ENCODE measurements around the gene CCDC191. TPM values are rescaled to one million over a fixed set of nuclear protein-coding genes. Genes with fewer than 3 reads are reported as not detected.

CCDC191 gene
- total RNA-seq, 2 experiments from 2014 or later = 2.4 to 3.0 TPM

GRCh38 chr3:114011059-114011797, 45.1 kb downstream of the CCDC191 start:
- H3K4me1 Mint-ChIP-seq (ENCODE audit: low read depth) = no peaks in the 10 kb centered on the region
- H3K4me3 Mint-ChIP-seq = no peak overlapping the region
- ChIA-PET POLR2A (no interaction called here), CTCF (interaction anchor here (0.9 kb wide), 1 partner anchor 45 kb away, joined by 3 read pairs; no protein-coding TSS in a partner anchor)
- ATAC-seq (no peak), DNase-seq (no peak)
- no peaks in the 10 kb centered on the region for H3K27me3 Mint-ChIP-seq (ENCODE audit: low read depth)
- H3K9me3 Mint-ChIP-seq (ENCODE audit: insufficient read depth) = no peaks in the 10 kb centered on the region
- no peaks in the 10 kb centered on the region for H3K36me3 Mint-ChIP-seq (ENCODE audit: low read depth)
- H3K27ac Mint-ChIP-seq = no peak overlapping the region

GRCh38 chr3:114005481-114005880, 50.8 kb downstream of the CCDC191 start:
- Mint-ChIP-seq H3K4me1 (ENCODE audit: low read depth) (no peaks in the 10 kb centered on the region), H3K4me3 (no peak overlapping the region), H3K27ac (no peak overlapping the region), H3K36me3 (ENCODE audit: low read depth) (no peaks in the 10 kb centered on the region), H3K9me3 (ENCODE audit: insufficient read depth) (peaks cover 4% of the 10 kb centered on the region), H3K27me3 (ENCODE audit: low read depth) (no peaks in the 10 kb centered on the region)
- CTCF ChIA-PET = no interaction called here
- DNase-seq = no peak
- ATAC-seq = no peak
- POLR2A ChIA-PET = no interaction called here

GRCh38 chr3:113985541-113985940, 70.8 kb downstream of the CCDC191 start:
- no peaks in the 10 kb centered on the region for H3K9me3 Mint-ChIP-seq (ENCODE audit: insufficient read depth)
- H3K27ac Mint-ChIP-seq = no peak overlapping the region
- H3K4me3 Mint-ChIP-seq = no peak overlapping the region
- ATAC-seq (peak; percentile 47), DNase-seq (no peak)
- POLR2A ChIA-PET = no interaction called here
- no peaks in the 10 kb centered on the region for H3K27me3 Mint-ChIP-seq (ENCODE audit: low read depth)
- CTCF ChIA-PET = no interaction called here
- peaks cover 4% of the 10 kb centered on the region for H3K4me1 Mint-ChIP-seq (ENCODE audit: low read depth)
- no peaks in the 10 kb centered on the region for H3K36me3 Mint-ChIP-seq (ENCODE audit: low read depth)

- peaks cover 4% of the 10 kb centered on the region for H3K4me1 Mint-ChIP-seq (ENCODE audit: low read depth)
- DNase-seq = no peak
- H3K9me3 Mint-ChIP-seq (ENCODE audit: insufficient read depth) = no peaks in the 10 kb centered on the region
- no peak overlapping the region for H3K27ac Mint-ChIP-seq
- no peak for ATAC-seq
- H3K36me3 Mint-ChIP-seq (ENCODE audit: low read depth) = no peaks in the 10 kb centered on the region
- ChIA-PET POLR2A (no interaction called here), CTCF (no interaction called here)
- H3K4me3 Mint-ChIP-seq = no peak overlapping the region
- H3K27me3 Mint-ChIP-seq (ENCODE audit: low read depth) = no peaks in the 10 kb centered on the region
Observed at GRCh38 chr3:113983544-113983943, 72.8 kb downstream of the CCDC191 start.

- no peaks in the 10 kb centered on the region for H3K36me3 Mint-ChIP-seq (ENCODE audit: low read depth)
- no peaks in the 10 kb centered on the region for H3K9me3 Mint-ChIP-seq (ENCODE audit: insufficient read depth)
- no peak overlapping the region for H3K27ac Mint-ChIP-seq
- ChIA-PET CTCF (interaction anchor here (1.2 kb wide), 1 partner anchor 20 kb away, joined by 3 read pairs; no protein-coding TSS in a partner anchor), POLR2A (no interaction called here)
- ATAC-seq (no peak), DNase-seq (no peak)
- H3K4me3 Mint-ChIP-seq = no peak overlapping the region
- no peaks in the 10 kb centered on the region for H3K27me3 Mint-ChIP-seq (ENCODE audit: low read depth)
- H3K4me1 Mint-ChIP-seq (ENCODE audit: low read depth) = peaks cover 4% of the 10 kb centered on the region
Observed at GRCh38 chr3:113981803-113982202, 74.5 kb downstream of the CCDC191 start.

GRCh38 chr3:113979916-113980315, 76.4 kb downstream of the CCDC191 start:
- CTCF ChIA-PET = no interaction called here
- H3K9me3 Mint-ChIP-seq (ENCODE audit: insufficient read depth) = peaks cover under 1% of the 10 kb centered on the region

GRCh38 chr3:113977822-113978221, 78.5 kb downstream of the CCDC191 start:
- CTCF ChIA-PET = no interaction called here
- ATAC-seq = no peak
- peaks cover 7% of the 10 kb centered on the region for H3K36me3 Mint-ChIP-seq (ENCODE audit: low read depth)
- POLR2A ChIA-PET = no interaction called here
- H3K9me3 Mint-ChIP-seq (ENCODE audit: insufficient read depth) = peaks cover 14% of the 10 kb centered on the region
- no peaks in the 10 kb centered on the region for H3K4me1 Mint-ChIP-seq (ENCODE audit: low read depth)
- no peak for DNase-seq
- H3K4me3 Mint-ChIP-seq = no peak overlapping the region
- no peaks in the 10 kb centered on the region for H3K27me3 Mint-ChIP-seq (ENCODE audit: low read depth)
- H3K27ac Mint-ChIP-seq = peak overlapping the region; percentile 3

More at GRCh38 chr3:113979916-113980315, 76.4 kb downstream of the CCDC191 start:
- Mint-ChIP-seq H3K27ac (no peak overlapping the region), H3K4me1 (ENCODE audit: low read depth) (no peaks in the 10 kb centered on the region), H3K4me3 (no peak overlapping the region), H3K27me3 (ENCODE audit: low read depth) (no peaks in the 10 kb centered on the region), H3K36me3 (ENCODE audit: low read depth) (no peaks in the 10 kb centered on the region)
- POLR2A ChIA-PET = no interaction called here
- no peak for DNase-seq
- ATAC-seq = no peak

GRCh38 chr3:113968986-113969385, 87.3 kb downstream of the CCDC191 start:
- no peak for DNase-seq
- no peak overlapping the region for H3K27ac Mint-ChIP-seq
- no peak overlapping the region for H3K4me3 Mint-ChIP-seq
- peaks cover 8% of the 10 kb centered on the region for H3K4me1 Mint-ChIP-seq (ENCODE audit: low read depth)
- ATAC-seq = no peak
- H3K36me3 Mint-ChIP-seq (ENCODE audit: low read depth) = peaks cover 4% of the 10 kb centered on the region
- peaks cover 9% of the 10 kb centered on the region for H3K27me3 Mint-ChIP-seq (ENCODE audit: low read depth)
- H3K9me3 Mint-ChIP-seq (ENCODE audit: insufficient read depth) = peaks cover 17% of the 10 kb centered on the region
- POLR2A ChIA-PET = no interaction called here
- CTCF ChIA-PET = no interaction called here

GRCh38 chr3:113966172-113966571, 90.2 kb downstream of the CCDC191 start:
- Mint-ChIP-seq H3K4me3 (no peak overlapping the region), H3K9me3 (ENCODE audit: insufficient read depth) (no peaks in the 10 kb centered on the region), H3K27me3 (ENCODE audit: low read depth) (peaks cover 9% of the 10 kb centered on the region), H3K4me1 (ENCODE audit: low read depth) (peaks cover 13% of the 10 kb centered on the region), H3K27ac (no peak overlapping the region), H3K36me3 (ENCODE audit: low read depth) (no peaks in the 10 kb centered on the region)
- DNase-seq = no peak
- ATAC-seq = no peak
- ChIA-PET POLR2A (no interaction called here), CTCF (interaction anchor here (0.8 kb wide), 1 partner anchor 45 kb away, joined by 3 read pairs; no protein-coding TSS in a partner anchor)

GRCh38 chr3:113963879-113964278, 92.4 kb downstream of the CCDC191 start:
- no peak overlapping the region for H3K27ac Mint-ChIP-seq
- no peaks in the 10 kb centered on the region for H3K36me3 Mint-ChIP-seq (ENCODE audit: low read depth)
- peaks cover 13% of the 10 kb centered on the region for H3K4me1 Mint-ChIP-seq (ENCODE audit: low read depth)
- CTCF ChIA-PET = no interaction called here
- no peak overlapping the region for H3K4me3 Mint-ChIP-seq
- H3K27me3 Mint-ChIP-seq (ENCODE audit: low read depth) = peaks cover 2% of the 10 kb centered on the region
- POLR2A ChIA-PET = no interaction called here
- H3K9me3 Mint-ChIP-seq (ENCODE audit: insufficient read depth) = no peaks in the 10 kb centered on the region
- DNase-seq = no peak
- ATAC-seq = no peak

GRCh38 chr3:113954091-113954685, 102.1 kb downstream of the CCDC191 start:
- DNase-seq (no peak), ATAC-seq (no peak)
- Mint-ChIP-seq H3K27me3 (ENCODE audit: low read depth) (peaks cover 7% of the 10 kb centered on the region), H3K4me3 (no peak overlapping the region), H3K4me1 (ENCODE audit: low read depth) (peaks cover 17% of the 10 kb centered on the region), H3K27ac (no peak overlapping the region), H3K9me3 (ENCODE audit: insufficient read depth) (no peaks in the 10 kb centered on the region), H3K36me3 (ENCODE audit: low read depth) (no peaks in the 10 kb centered on the region)
- CTCF ChIA-PET = no interaction called here
- POLR2A ChIA-PET = no interaction called here

- ATAC-seq (no peak), DNase-seq (no peak)
- H3K27ac Mint-ChIP-seq = no peak overlapping the region
- peaks cover 13% of the 10 kb centered on the region for H3K27me3 Mint-ChIP-seq (ENCODE audit: low read depth)
- ChIA-PET POLR2A (no interaction called here), CTCF (no interaction called here)
- H3K4me1 Mint-ChIP-seq (ENCODE audit: low read depth) = peaks cover 23% of the 10 kb centered on the region
- H3K4me3 Mint-ChIP-seq = no peak overlapping the region
- no peaks in the 10 kb centered on the region for H3K36me3 Mint-ChIP-seq (ENCODE audit: low read depth)
- H3K9me3 Mint-ChIP-seq (ENCODE audit: insufficient read depth) = no peaks in the 10 kb centered on the region
Observed at GRCh38 chr3:113953677-113954076, 102.6 kb downstream of the CCDC191 start.
